ENCODE measurements around the gene ABCC9.

Gene ABCC9

GRCh38 chr12:21773263-21773741 is 167.9 kb downstream of the ABCC9 start:
- Histone ChIP-seq H3K4me1 (ENCODE audit: control insufficient read depth in 1 of 2, insufficient read depth in 1 of 2, low read depth in 1 of 2, low read length in 1 of 2) (no peaks in the 10 kb centered on the region), H3K9me3 (no peaks in the 10 kb centered on the region), H3K27me3 (peaks cover 70% of the 10 kb centered on the region)

GRCh38 chr12:21771311-21771710 is 169.9 kb downstream of the ABCC9 start:
- no peaks in the 10 kb centered on the region for H3K36me3 ChIP-seq
- no peaks in the 10 kb centered on the region for H3K9me3 ChIP-seq
- no peak overlapping the region for H3K27ac ChIP-seq
- no peaks in the 10 kb centered on the region for H3K4me1 ChIP-seq (ENCODE audit: control insufficient read depth in 1 of 2, insufficient read depth in 1 of 2, low read depth in 1 of 2, low read length in 1 of 2)
- H3K27me3 ChIP-seq = peaks cover 53% of the 10 kb centered on the region
- TF ChIP-seq CTCF (IDR thresholded peaks at IDR 0.05) = no peak
- no peak overlapping the region for H3K4me3 ChIP-seq (ENCODE audit: low read depth in 1 of 2, low read length in 1 of 2)

More at GRCh38 chr12:21773263-21773741, 167.9 kb downstream of the ABCC9 start:
- no peak overlapping the region for H3K4me3 ChIP-seq (ENCODE audit: low read depth in 1 of 2, low read length in 1 of 2)
- H3K36me3 ChIP-seq = no peaks in the 10 kb centered on the region
- TF ChIP-seq CTCF (IDR thresholded peaks at IDR 0.05) = no peak
- no peak overlapping the region for H3K27ac ChIP-seq

- Histone ChIP-seq H3K4me1 (ENCODE audit: control insufficient read depth in 1 of 2, insufficient read depth in 1 of 2, low read depth in 1 of 2, low read length in 1 of 2) (no peaks in the 10 kb centered on the region), H3K9me3 (no peaks in the 10 kb centered on the region), H3K27me3 (peaks cover 33% of the 10 kb centered on the region), H3K36me3 (no peaks in the 10 kb centered on the region), H3K27ac (no peak overlapping the region), H3K4me3 (ENCODE audit: low read depth in 1 of 2, low read length in 1 of 2) (no peak overlapping the region)
- no peak for TF ChIP-seq CTCF (IDR thresholded peaks at IDR 0.05)
Observed at GRCh38 chr12:21769307-21769706, 171.9 kb downstream of the ABCC9 start.

- Histone ChIP-seq H3K27ac (no peak overlapping the region), H3K4me1 (ENCODE audit: control insufficient read depth in 1 of 2, insufficient read depth in 1 of 2, low read depth in 1 of 2, low read length in 1 of 2) (no peaks in the 10 kb centered on the region), H3K36me3 (no peaks in the 10 kb centered on the region), H3K9me3 (no peaks in the 10 kb centered on the region), H3K4me3 (ENCODE audit: low read depth in 1 of 2, low read length in 1 of 2) (no peak overlapping the region), H3K27me3 (peaks cover 4% of the 10 kb centered on the region)
- TF ChIP-seq CTCF (IDR thresholded peaks at IDR 0.05) = no peak
Observed at GRCh38 chr12:21766403-21766802, 174.8 kb downstream of the ABCC9 start.

GRCh38 chr12:21764950-21765349 is 176.3 kb downstream of the ABCC9 start:
- Histone ChIP-seq H3K4me3 (ENCODE audit: low read depth in 1 of 2, low read length in 1 of 2) (no peak overlapping the region), H3K36me3 (no peaks in the 10 kb centered on the region), H3K9me3 (no peaks in the 10 kb centered on the region), H3K27ac (no peak overlapping the region), H3K27me3 (no peaks in the 10 kb centered on the region), H3K4me1 (ENCODE audit: control insufficient read depth in 1 of 2, insufficient read depth in 1 of 2, low read depth in 1 of 2, low read length in 1 of 2) (no peaks in the 10 kb centered on the region)
- no peak for TF ChIP-seq CTCF (IDR thresholded peaks at IDR 0.05)

- Histone ChIP-seq H3K4me1 (ENCODE audit: control insufficient read depth in 1 of 2, insufficient read depth in 1 of 2, low read depth in 1 of 2, low read length in 1 of 2) (no peaks in the 10 kb centered on the region), H3K36me3 (no peaks in the 10 kb centered on the region), H3K27ac (no peak overlapping the region), H3K9me3 (no peaks in the 10 kb centered on the region), H3K27me3 (no peaks in the 10 kb centered on the region), H3K4me3 (ENCODE audit: low read depth in 1 of 2, low read length in 1 of 2) (no peak overlapping the region)
- TF ChIP-seq CTCF (IDR thresholded peaks at IDR 0.05) = no peak
Observed at GRCh38 chr12:21764065-21764464, 177.2 kb downstream of the ABCC9 start.

All from neutrophil (primary cell).